C4-2B (cell line): ENCODE results near the gene CDK9.

Experiments used
- CTCF ChIP-seq: fragments of 450-650 bp; conservative IDR thresholded peaks from 2 replicates; pipeline ENCODE4 v1.5.1; 2017; ENCODE audit warnings: mild to moderate bottlenecking
- ZFX ChIP-seq: fragments of 450-650 bp; IDR thresholded peaks from 2 replicates; pipeline ENCODE4 v1.6.1; 2017

DNA sequence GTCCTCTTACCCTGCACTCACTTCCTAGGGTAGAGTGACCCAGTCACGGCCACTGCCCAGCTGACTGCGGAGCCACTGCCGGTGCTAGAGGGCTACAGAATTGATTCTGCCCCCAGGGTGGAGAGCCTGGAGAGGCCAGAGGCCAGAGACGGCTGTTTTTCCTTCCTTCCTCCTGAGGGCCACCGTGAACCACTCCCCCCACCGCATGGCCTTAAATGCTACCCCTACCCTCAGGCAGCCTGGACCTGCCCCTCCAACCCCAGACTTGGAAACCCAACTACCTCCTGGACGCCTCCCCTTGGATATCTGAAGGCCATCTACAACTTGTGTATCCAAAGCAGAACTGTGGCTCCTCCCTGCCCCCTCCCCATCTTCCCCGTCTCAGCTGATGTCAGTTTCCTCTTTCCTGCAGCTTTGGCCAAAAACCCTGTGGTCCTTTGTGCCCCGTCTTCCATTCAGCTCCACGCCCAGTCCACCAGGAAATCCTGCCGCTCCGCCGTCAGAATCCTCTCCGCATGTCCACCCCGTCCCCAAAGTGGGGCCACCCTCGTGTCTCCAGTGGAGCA, 23.6 kb upstream of the CDK9 start:
- TF ChIP-seq CTCF = no peak
- TF ChIP-seq ZFX = no peak
